Dedifferentiated amniotic fluid mesenchymal stem cell (primary cell): Measurements from ENCODE around the gene ZCCHC14.
"Not testable (repeated sequence)": the region's sequence is repeated elsewhere in the genome, so short reads cannot be mapped to it uniquely, and the experiment has no call there.

Source experiments
- DNase-seq: peaks from one replicate; pipeline ENCODE4 v3.0.0-alpha.2; 2016; ENCODE audit errors: extremely low spot score

Gene ZCCHC14

DNA sequence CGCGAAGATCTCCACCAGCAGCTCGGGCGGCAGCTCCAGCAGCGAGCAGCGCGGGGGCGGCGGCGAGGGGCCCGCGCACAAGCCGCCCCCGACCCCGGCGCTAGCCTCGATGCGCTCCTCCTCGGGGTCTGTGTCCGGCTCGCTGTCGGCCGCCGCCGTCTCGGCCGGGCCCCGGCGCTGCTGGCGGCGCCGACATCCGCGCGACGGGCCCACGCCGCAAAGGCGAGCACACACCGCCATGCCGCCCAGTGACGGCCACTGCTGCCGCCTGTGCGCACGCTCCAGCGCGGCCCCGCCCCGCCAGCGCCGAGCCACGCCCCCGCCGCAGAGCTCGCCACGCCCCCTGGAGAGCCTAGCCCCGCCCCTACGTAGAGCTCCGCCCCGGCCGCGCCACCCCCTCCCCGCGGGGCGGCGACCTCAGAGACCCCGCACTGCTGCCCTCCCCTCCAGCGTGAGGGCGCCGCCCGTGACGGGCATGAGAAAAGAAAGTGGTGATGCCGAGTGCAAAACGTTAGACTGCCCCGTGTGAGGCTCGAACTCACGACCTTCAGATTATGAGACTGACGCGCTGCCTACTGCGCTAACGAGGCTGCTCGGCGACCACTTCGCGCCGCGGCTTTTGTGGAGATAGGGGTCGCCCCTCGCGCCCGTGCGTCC lies 109.2 kb downstream of the ZCCHC14 start, which contains the start of gene FBXO31:
Gene FBXO31, minus strand, starts transcription at position 272 of the 657 bp plus-strand sequence. Its CDS starts 32 bp downstream, at position 240.
- DNase-seq: peak; percentile 88

DNA sequence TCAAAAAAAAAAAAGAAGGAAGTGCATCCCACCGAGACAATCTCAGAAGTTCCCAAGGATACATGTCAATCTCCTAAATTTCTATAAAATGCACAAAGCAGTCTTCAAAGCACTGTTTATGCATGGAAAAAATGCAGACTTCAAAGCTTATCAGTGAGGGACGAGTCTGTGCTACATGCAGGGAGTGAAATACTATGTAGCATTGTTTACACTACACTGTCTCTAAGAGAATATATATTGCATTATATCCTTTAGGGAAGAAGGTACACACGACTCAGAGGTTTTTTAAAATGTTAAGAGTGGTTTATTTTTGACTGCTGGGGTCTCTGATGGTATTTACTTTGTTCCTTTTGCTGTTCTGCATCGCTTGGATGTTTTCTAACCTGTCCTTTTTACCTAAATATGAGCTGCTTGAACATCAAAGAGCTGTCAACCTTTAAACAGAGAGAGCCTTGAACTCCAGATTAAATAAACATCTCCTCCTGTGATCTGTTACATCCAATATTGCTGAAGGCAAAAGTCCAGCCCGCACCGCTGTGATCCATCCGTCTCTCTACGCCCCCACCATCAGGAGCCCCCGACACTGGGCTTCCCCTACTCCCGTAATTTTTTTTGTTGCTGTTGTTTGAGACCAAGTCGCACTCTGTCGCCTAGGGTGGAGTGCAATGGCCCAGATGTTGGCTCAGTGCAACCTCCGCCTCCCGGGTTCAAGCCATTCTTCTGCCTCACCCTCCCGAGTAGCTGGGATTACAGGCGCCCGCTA lies 110.6 kb downstream of the ZCCHC14 start:
- no peak for DNase-seq

DNA sequence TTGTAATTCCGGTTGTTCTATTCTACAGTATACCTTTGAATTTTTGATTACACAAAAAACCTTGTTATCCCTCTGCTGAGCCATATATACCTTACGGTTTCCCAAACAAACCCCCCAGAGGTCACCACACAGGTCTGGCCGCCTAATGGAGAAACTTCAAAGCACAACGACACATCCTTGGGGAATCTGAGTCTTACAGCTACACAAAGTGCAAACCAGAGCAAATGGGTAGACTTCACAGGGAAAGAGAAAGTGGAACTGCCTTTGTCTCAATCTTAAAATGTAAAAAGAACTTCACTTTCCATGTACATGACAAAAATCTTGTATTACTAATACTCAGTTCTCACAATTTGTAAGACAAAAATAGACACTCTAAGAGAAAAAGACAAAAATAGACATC lies 111.9 kb downstream of the ZCCHC14 start:
- DNase-seq: no peak

DNA sequence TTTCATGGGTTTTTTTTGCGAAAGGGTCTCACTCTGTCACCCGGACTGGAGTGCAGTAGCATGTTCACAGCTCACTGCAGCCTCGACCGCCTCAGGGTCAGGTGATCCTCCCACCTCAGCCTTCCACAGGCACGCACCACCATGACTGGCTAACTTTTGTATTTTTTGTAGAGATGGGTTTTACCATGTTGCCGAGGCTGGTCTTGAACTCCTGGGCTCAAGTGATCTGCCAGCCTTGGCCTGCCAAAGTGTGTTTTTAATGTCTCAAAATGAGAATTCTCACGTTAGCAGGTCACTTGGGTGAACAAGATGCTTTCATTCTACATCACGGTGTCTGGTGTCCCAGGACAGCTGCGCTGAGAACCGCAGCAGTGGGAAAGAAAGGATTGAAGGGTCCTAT lies 112.4 kb downstream of the ZCCHC14 start:
- DNase-seq: no peak

DNA sequence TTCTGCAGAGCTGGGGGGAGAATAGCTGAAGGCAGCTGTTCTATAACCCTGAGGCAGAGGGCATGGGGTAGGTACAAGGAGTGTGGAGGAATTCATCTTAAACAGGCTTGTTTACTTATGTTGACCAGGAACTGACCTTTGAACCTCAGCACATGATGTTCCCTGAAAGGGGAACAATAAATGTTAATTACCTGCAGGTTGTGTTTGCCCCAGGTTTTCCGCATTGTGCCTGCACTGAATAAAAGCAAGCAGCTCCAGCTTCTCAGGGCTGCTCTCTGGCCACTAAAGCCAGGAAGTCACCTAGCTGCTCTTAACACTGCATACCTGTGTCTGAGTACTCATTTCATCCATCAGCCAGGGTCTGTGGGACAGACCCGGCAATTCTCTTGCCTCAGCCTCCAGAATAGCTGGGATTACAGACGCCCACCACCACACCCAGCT lies 113.5 kb downstream of the ZCCHC14 start:
- not testable (repeated sequence) for DNase-seq

DNA sequence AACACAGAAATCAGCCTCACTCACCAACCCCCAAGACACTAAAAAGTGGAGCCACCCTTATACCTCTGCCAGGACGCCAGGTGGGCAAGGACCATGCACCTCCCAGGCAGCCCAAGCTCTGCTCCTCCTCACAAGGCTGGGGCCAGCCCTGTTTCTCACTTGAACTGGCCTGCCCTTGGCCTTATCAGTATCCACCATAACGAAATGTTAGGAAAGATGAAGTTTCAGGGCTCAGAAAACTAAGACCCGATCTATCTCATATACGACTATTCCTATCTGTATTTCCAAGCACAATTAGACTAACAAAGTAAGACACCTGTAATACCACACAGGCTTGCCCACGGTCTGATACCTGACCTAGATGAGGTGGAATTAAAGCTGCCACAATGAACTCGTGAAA lies 116.2 kb downstream of the ZCCHC14 start:
- no peak for DNase-seq

DNA sequence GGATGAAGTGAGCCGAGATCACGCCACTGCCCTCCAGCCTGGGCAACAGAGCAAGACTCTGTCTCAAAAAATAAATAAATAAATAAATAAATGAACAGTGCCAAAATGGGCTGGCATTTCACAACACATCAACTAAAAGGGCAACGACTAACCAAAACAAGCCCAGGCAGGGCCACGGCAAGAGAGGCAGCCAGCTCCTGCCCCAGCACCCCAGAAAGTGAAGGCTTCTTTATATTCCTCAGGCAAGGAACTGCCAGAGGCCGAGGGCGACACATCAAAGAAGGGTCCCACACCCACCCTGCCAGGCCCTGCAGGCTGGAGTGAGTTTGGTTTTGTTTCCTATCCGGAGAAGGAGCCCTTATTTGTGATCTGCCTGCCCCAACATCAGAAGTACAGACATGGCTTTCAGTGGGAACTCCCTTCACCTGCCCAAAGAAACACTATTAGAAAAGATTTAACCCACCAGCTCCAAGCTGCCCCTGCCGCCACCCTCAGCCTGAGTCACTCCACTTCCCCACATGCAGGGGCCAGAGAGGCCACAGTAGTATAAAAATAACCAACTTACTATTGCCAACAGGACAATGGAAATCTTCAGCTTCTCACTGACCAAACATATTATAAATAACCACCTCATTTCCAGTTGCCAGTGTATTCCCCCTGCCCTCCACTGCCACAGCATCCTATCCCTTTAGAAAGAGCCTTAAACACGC lies 117.2 kb downstream of the ZCCHC14 start:
- DNase-seq: no peak

DNA sequence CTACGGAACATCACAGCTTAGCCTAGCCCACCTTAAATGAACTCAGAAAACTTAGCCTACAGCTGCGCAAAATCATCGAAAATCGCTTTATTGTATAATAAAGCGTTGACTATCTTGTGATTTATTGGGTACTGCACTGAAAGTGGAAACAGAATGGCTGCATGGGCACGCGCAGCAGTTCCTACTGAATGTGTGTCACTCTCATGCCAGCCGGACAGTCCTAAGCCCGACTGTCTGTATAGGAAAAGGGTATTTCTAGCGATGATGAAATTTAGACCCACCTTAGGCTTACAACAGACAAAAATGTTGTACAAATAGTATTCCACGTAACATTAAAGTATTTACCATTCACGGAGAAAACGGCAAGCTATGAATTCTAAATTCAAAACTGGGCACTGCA lies 118.5 kb downstream of the ZCCHC14 start:
- no peak for DNase-seq

DNA sequence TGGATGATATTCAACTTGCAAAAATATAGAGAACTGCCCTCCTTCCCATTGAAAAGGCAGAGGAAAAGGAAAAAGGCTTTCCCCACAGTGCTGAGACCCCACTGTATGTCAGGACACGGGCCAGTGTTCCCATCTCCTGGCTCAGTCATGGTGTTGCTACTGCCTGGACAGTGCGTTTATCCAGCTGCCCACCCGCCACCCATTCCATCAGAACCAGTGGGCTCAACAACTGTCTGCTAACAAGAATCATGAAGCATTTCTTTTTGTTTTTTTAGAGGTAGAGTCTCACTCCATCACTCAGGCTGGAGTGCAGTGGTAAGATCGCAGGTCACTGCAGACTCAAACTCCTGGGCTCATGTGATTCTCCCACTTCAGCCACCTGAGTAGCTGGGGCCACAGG lies 120.5 kb downstream of the ZCCHC14 start:
- DNase-seq: no peak

DNA sequence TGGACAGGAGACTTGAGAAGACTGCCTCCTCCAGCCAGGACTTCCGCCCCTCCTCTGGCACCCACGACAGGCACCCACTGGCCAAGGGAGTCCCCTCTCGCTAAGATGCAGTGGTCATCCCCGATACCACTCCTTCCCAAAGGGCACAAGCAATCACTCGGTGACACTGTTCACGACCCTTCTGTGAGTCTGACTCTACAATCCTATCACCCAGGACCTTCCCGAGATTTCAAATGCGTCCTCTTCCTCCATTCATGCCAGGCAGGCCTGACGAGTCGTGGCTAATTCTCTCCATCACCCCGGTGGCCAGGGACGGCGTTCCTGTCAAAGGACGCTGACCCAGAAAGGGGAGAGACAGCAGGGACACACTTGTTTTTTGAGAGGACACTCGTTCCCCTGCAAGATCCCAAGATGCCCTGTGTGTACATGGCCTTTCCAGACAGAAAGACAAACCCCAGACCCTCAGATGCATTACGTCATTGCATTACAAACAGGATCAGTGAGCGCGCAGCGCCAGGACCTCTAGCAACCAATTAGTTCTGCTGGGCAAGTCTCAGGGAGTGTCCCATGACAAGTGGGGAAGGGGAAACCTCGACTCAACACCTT lies 121.5 kb downstream of the ZCCHC14 start:
- no peak for DNase-seq

DNA sequence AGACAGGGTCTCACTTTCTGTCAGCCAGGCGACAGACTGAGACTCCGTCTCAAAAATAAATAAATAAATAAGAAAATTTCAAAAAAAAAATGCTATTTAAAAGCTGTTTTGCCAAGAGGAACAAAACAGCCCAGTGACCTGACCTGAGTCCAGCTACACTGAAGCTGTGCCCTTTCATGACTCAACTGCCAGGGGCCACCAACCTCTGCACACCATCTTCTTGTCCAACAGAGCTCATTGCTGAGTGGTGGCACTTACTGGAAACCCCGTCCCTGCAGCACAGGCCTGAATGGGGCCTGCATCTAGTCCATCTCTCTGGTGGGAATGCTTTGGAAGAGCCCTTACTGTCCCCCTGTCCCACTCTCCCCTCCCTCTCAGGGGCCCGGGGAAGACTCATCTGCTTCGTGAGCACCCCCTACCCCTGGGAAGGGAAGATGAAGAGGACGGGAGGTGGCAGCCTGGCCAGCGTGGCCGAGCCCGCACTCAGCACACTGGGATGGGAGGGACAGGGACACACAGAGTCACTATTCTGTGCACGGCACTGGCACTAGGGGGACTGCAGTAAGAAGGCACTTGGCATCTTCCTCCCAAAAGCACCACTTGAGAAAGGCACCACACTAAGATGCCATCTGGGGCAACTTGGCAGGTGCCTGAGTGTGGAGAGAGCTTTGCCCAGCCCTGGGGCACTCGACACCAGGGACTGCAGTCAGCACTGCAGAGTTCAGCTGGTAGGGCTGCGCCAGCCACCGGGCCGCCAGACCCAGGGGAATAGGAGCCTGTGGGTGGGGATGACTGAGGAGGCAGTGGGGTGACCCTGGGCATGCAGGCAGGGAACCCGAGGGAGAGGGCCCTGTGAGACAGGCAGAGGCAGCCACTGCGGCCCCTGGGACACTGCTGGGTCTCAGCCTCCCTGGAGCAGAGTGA lies 122.8 kb downstream of the ZCCHC14 start:
- no peak for DNase-seq

DNA sequence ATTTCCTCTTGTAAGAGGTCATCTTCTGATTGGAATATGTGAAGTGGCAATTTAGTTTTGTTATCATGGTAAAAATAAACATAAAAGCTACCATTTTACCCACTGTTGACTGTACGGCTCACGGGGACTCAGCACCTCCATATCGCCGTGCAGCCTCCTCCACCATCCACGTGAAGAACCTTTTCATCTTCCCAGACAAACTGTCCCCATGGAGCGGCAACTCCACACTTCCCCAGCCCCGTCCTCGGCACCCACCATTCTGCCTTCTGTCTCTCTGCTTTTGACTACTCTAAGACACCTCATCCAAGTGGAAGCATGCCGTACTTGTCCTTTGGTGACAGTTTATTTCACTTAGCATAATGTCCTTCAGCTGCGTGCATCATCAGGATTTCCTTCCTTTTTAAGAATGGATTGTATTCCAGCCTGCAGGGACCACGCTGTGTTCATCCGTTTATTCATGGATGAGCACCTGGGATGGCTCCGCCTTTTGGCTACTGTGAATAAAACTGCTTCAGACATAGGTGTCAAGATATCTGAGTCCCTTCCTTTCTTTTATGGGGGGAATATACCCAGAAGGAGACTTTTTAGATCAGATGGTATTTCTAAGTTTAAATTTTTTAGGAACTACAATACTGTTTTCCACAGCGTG lies 123.6 kb downstream of the ZCCHC14 start:
- no peak for DNase-seq

DNA sequence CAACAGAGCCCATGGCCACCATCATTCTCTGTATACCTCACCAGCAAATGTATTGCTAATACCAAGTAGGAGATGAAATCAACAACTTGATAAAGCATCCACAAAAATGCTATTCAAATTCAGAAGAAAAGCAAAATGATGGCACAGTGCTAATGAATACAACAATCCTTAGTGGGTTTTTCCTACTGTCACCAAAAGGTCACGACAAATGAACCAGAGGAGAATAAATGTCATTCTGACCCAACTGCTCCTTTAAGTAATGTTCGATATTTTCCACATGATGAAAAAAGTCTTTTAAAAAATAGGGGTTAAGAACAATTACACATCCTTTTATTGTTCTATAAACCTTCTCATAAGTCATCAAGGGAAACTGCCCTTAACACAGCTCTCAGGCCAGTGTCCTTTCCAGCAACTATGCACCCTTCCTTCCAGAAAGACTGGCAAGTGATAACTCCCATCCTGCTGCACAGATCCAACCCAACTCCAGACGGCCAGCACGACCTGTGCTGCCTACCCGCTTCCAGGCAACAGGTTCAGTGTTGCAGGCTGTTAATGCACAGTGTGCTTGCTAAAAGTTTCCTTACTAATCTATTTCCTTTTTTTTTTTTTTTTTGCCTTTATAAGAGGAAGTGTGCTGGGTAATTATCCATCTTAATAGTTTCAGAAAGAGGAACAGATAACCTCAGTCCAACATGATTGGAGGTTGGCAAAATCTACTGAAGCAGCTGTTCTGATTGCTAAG lies 124.6 kb downstream of the ZCCHC14 start:
- DNase-seq: no peak

DNA sequence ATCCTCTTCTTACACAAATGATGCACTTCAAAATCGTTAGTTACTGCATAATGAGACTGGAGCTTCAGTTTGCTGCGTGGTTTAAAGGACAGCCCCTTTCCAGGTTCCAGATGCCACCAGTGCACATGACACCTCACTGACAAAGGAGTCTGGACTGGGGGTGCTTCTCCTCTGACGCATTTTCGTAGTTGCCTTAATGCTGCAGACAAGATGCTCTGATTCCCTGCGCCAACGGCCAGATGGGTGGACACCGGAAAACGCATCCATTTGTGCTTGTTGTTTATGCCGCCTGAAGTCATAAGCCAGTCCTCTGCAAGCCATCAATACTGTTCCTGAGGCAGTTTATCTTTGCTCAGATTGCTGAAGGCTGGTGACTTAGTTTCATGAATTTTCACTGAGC lies 125.3 kb downstream of the ZCCHC14 start:
- no peak for DNase-seq

DNA sequence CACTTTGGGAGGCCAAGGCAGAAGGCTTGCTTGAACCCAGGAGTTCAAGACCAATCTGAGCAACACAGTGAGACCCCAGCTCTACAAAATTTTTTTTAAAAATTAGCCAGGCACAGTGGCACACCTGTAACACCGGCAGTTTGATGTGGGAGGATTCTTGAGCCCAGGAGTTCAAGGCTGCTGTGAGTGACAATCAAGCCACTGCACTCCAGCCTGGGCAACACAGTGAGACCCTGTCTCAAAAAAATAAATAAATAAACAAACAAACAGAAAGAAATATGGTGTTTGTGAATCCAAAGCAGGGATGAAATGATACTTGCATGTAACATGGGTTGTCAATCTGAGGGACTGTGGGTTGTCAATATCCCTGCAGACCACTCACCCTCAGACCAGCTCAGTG lies 125.9 kb downstream of the ZCCHC14 start:
- DNase-seq: no peak

DNA sequence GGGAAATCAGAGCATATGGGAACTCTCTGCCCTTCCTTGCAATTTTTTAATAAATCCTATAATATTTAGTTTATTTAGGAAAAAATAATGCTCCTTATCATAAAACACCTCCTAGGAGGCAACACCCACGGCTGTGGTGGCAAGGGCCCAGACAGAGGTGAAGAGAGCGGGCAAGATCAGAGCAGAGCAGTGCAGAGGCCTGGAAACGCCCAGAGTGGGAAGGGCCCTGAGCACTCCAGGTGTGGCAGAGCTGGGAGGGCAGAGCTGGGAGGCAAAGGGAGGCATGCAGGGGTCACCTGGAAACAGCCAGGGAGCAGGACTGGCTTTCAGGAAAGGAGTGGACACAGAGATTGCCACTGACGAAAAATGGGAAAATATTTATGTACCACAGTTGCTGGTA lies 126.5 kb downstream of the ZCCHC14 start:
- DNase-seq: no peak

DNA sequence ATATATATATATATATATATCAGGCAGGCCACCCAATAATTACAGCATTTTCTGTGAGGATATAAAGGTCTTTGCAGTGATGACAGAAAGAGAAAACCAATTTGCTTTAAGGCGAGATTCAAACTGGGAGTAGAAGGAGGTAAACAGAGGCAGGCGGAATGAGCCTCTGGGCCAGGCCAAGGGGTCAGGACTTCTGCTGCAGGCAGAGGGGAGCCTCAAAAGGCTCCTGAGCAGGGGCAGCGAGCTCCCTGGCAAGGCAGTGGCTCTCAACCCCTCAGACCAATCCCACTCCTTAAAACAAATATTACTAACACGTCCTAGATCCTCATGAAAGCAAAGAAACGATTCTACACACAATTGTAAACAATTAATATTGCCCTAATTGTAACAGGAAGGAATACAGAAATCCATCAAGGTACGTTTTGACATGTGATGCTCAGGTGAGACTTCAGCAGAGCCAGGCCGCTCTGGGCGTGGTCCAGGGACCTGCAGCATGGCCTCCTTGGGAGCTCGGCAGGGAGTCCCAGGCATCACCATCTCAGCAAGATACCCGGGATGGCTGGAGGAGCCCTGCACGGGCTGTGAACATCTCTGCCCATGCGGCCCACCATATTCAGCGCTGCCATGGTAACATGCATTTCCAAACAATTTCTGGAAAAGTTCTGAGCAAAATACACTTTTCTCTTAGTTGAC lies 127.7 kb downstream of the ZCCHC14 start:
- DNase-seq: no peak

DNA sequence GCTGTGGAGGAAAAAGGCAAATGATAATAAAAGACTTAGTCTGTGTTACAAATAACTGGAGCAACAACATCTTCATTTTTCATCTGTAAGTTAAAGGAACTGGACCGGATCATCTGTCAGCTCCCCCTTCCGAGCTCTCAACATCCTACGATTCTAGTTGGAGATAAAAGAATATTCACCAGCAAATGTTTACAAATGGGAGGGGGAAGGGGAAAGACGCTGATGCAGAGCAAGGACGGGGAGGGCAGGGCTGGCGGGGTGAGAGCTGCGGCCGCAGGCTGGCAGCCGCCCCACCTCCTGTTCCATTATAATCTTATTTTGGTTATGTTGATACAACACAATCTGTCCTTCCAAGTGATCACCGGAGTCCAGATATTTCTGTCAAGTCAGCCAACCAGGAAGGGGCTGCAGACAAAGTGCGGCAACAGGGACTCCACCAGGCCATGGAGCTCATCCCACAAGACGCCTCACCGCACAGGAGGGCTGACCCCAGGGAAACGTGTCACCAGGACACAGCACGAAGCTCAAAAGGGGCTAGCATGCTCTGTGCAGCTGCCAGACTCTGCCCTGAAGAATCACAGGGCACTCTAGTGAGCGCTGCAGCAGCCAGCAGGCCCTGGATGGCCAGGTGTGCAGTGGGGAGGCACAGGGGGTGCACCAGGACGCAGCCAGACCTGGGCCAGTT lies 128.9 kb downstream of the ZCCHC14 start:
- no peak for DNase-seq
